AG04450 (cell line): ENCODE results near the gene CADM1. TPM values are rescaled to one million over a fixed set of nuclear protein-coding genes. Genes with fewer than 3 reads are reported as not detected.

Experiments used
- CTCF ChIA-PET: fragments of 300-600, 350-600 bp; formaldehyde crosslinking; extraction: SDS; loops from one replicate; lab custom pipeline; 2022; ENCODE audit warnings: antibody characterized with exemption, inconsistent platforms; lab: Charles Lee
- POLR2A ChIA-PET: fragments of 350-600 bp; formaldehyde crosslinking; extraction: SDS; loops from one replicate; lab custom pipeline; 2021; ENCODE audit warnings: antibody characterized with exemption, inconsistent platforms; lab: Yijun Ruan, JAX
- DNase-seq: peaks from one replicate; pipeline ENCODE4 v3.0.0-alpha.2; 2011; ENCODE audit warnings: low read depth, low spot score
- H3K27ac ChIP-seq: one replicate; pipeline ENCODE4 v1.5.1; 2012; ENCODE audit warnings: low read depth, low read length, control low read depth
- H3K27me3 ChIP-seq: one replicate; pipeline ENCODE4 v1.6.0; 2012; ENCODE audit warnings: low read length; ENCODE audit not compliant: control insufficient read depth, insufficient read depth
- H3K4me3 ChIP-seq: 2 replicates; pipeline ENCODE4 v1.5.1; 2011; ENCODE audit warnings: mild to moderate bottlenecking, low read depth, low read length, control low read depth
- H3K9me3 ChIP-seq: 2 replicates; pipeline ENCODE4 v1.5.1; 2012; ENCODE audit warnings: low read length; ENCODE audit not compliant: control insufficient read depth, insufficient read depth
- CTCF ChIP-seq: IDR thresholded peaks from 2 replicates; pipeline ENCODE4 v1.5.1; 2011; ENCODE audit warnings: low read depth, low read length, control low read depth, inconsistent platforms
- polyA plus RNA-seq: library from polyadenylated mRNA; depleted of rRNA; stranded (reverse); fragments of >200 nt; gene quantifications from 2 replicates; pipeline ENCODE4 v1.2.3, GENCODE V29; 2011

Gene CADM1
- polyA plus RNA-seq, 1 experiment = 70.7 TPM

GRCh38 chr11:115170133-115170815, 333.9 kb downstream of the CADM1 start:
- Histone ChIP-seq H3K9me3 (no peaks in the 10 kb centered on the region), H3K27ac (no peak overlapping the region), H3K4me3 (no peak overlapping the region), H3K27me3 (peaks cover 19% of the 10 kb centered on the region)
- CTCF ChIA-PET = interaction anchor here (0.6 to 2.6 kb wide), 12 partner anchors 10 to 598 kb away, joined by 3 to 22 read pairs (median 5); no protein-coding TSS in a partner anchor
- POLR2A ChIA-PET = no interaction called here
- peak; percentile 76 for TF ChIP-seq CTCF
- DNase-seq = no peak

- H3K27me3 ChIP-seq = peaks cover 19% of the 10 kb centered on the region
- TF ChIP-seq CTCF = no peak
- H3K9me3 ChIP-seq = no peaks in the 10 kb centered on the region
- POLR2A ChIA-PET = interaction anchor here (0.6 kb wide), 1 partner anchor 23 kb away, joined by 3 read pairs; no protein-coding TSS in a partner anchor
- no peak for DNase-seq
- H3K27ac ChIP-seq = no peak overlapping the region
- no peak overlapping the region for H3K4me3 ChIP-seq
- CTCF ChIA-PET = interaction anchor here (0.5 to 2.6 kb wide), 10 partner anchors 8 to 328 kb away, joined by 3 to 22 read pairs (median 5); no protein-coding TSS in a partner anchor
Observed at GRCh38 chr11:115169251-115169650, 335.0 kb downstream of the CADM1 start.

- Histone ChIP-seq H3K27me3 (peaks cover 19% of the 10 kb centered on the region), H3K9me3 (no peaks in the 10 kb centered on the region), H3K27ac (no peak overlapping the region), H3K4me3 (no peak overlapping the region)
- POLR2A ChIA-PET = no interaction called here
- no peak for TF ChIP-seq CTCF
- CTCF ChIA-PET = interaction anchor here (0.5 to 2.6 kb wide), 6 partner anchors 9 to 329 kb away, joined by 3 to 22 read pairs (median 4); no protein-coding TSS in a partner anchor
- DNase-seq = no peak
Observed at GRCh38 chr11:115168686-115169085, 335.5 kb downstream of the CADM1 start.

- peaks cover 22% of the 10 kb centered on the region for H3K27me3 ChIP-seq
- POLR2A ChIA-PET = no interaction called here
- CTCF ChIA-PET = interaction anchor here (0.6 to 2.6 kb wide), 4 partner anchors 9 to 87 kb away, joined by 3 to 22 read pairs (median 4); no protein-coding TSS in a partner anchor
- no peak overlapping the region for H3K27ac ChIP-seq
- no peak for TF ChIP-seq CTCF
- H3K4me3 ChIP-seq = no peak overlapping the region
- H3K9me3 ChIP-seq = no peaks in the 10 kb centered on the region
- DNase-seq = no peak
Observed at GRCh38 chr11:115168229-115168671, 336.0 kb downstream of the CADM1 start.

GRCh38 chr11:115167456-115167855, 336.8 kb downstream of the CADM1 start:
- no peak for TF ChIP-seq CTCF
- ChIA-PET CTCF (no interaction called here), POLR2A (no interaction called here)
- H3K9me3 ChIP-seq = no peaks in the 10 kb centered on the region
- no peak for DNase-seq
- H3K4me3 ChIP-seq = no peak overlapping the region
- H3K27me3 ChIP-seq = peaks cover 23% of the 10 kb centered on the region
- no peak overlapping the region for H3K27ac ChIP-seq
